HG02798 (cell line): Measurements from ENCODE around the gene ZNF182.
"Not testable (repeated sequence)": the region's sequence is repeated elsewhere in the genome, so short reads cannot be mapped to it uniquely, and the experiment has no call there.

Experiments used
- ATAC-seq: cut with Tn5 transposase; IDR thresholded peaks from one replicate; pipeline ENCODE4 v1.9.1; 2021; ENCODE audit warnings: mild to moderate bottlenecking; ENCODE audit not compliant: unreplicated experiment, poor library complexity

The ZNF182 gene

DNA sequence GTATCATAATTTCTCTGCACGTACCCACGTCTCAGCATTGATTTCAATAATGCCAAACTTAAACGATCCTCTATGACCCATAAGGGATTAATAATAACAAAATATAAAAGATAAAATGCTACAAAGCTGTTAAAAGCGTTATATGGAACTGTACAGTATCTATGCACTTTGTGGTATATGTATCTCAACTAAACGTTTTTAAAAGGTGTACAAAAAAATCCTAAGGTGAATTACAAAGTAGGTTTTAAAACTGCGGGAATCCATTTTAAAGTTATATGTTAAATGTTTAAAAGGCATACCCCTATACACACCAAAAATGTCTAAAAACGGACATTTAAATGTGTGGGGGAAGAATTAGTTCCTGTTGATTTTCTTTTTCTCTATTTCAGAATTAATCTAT, 860 bp downstream of the ZNF182 start:
- no peak for ATAC-seq

DNA sequence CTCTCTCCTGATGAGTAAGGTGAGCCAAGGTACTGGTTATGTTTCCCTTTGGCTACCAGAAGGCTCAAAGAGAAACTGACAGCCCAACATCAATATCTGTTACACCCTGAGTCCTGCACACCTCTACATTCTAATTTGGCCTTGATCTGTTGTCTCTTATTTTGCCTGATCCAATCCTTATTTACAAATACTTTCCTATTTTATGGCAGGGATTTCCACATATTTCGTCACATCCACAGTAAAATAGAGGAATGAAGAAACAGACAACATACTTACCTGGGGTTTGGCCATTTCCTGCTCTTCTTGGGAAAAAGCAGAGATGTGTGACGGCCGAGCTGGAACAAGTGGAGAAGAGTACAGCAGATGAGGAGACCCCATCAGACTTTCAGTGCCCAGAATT, 1.5 kb downstream of the ZNF182 start:
- no peak for ATAC-seq

DNA sequence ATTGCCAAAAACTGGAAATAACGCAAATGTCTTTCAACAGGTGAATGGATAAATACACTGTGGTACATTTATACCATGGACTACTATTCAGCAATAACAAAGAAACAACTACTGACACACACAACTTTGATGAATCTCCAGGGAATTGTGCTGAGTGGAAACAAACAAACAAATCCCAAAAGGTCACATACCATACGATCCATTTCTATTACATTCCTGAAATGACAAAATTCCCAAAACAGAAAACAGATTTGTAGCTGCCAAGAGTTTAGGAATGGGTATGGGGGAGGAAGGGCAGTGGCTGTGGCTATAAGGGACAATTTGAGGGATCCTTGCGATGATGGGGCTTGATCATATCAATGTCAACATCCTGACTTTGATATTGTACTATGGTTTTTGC, 2.5 kb downstream of the ZNF182 start:
- ATAC-seq: no peak

DNA sequence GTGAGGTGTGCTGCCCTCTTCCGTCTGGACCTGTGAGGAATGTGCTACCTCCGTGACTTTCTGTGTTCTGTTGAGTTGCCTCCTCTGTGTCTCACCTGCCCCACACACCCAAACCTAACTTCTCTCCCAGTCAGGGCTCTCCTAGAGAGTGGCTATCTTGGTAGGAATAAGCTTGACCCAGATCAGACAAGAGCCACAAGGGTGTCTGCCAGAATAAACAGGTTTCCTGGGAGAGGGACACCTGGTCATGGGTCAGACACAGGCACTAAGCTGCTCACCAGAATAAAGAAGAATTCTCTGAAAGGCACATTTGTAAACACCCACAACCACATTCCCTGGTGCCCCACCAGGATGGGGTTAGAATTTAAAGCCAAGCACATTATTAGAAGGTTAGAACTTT, 11.1 kb downstream of the ZNF182 start:
- ATAC-seq: no peak

DNA sequence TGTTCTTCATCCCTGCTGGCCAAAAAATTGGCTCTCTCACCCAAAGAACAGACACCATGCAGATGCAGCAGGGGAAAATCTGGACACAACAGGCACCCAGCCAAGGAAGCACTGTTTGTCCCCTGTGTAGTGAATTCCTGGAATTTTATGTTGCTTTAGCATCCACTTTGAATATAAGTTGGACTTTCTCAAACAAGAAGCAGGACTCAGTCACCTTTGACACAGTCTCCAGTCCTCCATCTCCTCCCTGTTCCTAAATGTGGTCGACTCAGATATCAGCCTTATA, 11.8 kb downstream of the ZNF182 start:
- no peak for ATAC-seq

DNA sequence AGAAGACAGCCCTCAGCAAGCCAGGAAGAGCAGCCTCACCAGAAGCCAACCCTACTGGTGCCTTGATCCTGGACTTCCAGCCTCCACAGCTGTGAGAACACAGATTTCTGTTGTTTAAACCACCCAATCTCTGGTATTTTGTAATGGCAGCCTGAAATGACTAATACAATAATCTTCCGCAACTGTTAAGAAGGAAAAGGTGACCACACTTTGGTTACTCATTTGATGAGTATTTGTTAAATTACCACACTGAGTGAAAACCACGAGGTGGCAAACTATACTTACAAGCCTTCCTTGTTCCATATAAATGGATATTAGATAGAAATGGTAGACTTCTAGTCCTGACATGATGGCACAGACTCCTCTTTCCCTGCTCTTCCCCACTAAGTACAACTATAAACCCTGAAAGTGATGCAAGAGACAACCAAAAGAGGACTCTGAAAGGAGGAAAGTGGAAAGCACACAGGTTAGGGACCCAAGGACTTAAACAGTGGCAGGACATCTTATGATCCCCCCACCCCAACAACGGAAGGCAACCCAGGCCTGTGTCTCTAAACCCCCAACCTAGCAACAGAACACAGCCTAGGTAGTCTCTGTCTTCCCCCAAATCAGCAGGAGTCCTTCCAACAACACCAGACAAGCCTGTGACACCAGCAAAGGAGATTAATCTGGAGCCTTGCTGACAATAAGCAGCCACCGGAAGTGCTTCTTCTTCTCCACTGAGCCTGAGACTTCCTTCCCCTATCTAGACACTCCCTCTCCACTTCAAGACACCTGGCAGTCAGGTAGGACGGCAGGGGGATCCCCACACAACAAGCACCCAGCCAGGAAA, 12.3 kb downstream of the ZNF182 start:
- no peak for ATAC-seq

DNA sequence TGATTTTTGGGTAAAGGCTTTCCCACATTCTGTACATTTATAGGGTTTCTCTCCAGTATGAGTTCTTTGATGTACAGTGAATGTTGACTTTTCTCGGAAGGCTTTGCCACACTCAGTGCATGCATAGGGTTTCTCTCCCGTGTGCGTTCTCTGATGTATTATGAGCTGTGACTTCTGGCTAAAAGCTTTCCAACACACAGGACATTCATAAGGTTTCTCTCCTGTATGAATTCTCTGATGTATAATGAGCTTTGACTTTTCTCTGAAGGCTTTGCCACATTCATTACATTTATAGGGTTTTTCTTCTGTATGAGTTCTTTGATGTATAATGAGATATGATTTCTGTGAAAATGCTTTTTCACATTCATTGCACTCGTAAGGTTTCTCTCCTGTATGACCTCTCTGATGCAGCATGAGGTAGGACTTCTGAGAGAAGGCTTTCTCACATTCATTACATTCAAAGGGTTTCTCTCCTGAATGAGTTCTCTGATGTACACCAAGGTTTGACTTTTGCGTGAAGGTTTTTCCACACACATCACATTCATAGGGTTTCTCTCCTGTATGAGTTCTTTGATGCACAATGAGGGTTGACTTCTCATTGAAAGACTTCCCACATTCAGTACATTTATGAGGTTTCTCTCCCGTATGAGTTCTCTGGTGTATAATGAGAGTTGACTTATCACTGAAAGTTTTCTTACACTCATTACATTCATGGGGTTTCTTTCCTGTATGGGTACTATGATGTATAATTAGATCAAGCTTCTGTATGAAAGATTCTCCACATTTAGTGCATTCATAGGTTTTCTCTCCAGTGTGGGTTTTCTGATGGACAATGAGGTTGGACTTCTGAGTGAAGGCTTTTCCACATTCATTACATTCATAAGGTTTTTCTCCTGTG, 27.3 kb downstream of the ZNF182 start:
- ATAC-seq: no peak

DNA sequence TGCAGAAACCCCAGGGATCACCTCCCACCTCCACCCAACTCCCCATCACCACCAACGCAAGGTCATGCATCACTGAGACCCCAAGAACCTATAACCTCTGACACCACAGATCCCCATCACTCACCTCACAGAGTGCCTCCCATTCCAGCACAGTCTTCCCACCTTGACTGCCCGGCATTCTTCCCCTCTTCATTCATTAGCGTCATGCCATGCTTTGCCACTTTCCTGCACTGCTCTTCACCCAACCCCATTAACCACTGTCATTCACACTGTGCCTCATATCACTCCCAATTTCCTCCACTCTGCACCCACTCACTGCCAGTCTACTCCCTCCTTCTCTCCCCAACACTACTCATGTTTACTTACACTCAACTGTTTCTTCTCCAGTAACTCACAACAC, 30.6 kb downstream of the ZNF182 start:
- ATAC-seq: no peak

DNA sequence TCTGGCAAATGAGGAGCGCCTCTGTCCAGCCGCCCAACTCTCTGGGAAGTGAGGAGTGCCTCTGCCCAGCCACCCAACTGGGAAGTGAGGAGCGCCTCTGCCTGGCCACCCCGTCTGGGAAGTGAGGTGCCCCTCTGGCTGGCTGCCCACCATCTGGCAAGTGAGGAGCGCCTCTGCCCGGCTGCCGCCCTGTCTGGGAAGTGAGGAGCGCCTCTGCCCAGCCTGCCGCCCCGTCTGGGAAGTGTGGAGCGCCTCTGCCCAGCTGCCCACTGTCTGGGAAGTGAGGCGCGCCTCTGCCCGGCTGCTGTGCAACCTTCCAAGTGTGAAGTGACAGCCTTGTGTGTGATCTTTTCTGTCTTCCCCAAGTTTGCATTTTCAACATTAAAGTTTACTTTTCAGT, 38.3 kb downstream of the ZNF182 start:
- not testable (repeated sequence) for ATAC-seq

DNA sequence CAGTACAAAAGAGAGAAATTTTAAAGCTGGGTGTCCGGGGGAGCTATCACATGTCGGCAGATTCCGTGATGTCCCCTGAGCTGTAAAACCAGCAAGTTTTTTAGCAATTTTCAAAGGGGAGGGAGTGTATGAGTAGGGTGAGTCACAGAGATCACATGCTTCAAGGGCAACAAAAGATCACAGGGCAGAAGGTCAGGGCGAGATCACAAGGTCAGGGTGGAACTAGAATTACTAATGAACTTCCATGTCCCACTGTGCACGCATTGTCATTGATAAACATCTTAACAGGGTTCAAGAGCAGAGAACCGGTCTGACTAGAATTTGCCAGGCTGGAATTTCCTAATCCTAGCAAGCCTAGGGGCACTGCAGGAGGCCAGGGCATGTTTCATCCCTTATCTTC, 42.0 kb downstream of the ZNF182 start:
- not testable (repeated sequence) for ATAC-seq

DNA sequence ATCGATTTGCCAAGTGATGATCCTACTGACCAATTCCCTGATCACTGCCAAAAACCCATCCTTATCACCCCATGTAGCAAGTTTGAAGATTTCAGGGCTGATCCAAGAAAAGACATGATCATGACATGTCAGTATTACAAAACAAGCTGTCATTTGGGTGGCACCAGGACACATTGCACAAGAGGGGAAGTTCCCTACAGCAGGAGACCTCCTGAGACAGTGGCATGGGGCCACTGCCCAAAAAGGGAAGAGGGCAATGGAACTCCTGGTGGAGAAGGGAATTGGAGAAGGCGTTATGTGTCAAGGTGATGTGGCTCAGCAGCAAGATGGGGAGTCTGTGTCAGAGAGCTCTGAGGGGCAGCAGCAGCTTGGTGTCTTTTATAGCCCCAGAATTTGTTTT, 43.4 kb downstream of the ZNF182 start:
- no peak for ATAC-seq

DNA sequence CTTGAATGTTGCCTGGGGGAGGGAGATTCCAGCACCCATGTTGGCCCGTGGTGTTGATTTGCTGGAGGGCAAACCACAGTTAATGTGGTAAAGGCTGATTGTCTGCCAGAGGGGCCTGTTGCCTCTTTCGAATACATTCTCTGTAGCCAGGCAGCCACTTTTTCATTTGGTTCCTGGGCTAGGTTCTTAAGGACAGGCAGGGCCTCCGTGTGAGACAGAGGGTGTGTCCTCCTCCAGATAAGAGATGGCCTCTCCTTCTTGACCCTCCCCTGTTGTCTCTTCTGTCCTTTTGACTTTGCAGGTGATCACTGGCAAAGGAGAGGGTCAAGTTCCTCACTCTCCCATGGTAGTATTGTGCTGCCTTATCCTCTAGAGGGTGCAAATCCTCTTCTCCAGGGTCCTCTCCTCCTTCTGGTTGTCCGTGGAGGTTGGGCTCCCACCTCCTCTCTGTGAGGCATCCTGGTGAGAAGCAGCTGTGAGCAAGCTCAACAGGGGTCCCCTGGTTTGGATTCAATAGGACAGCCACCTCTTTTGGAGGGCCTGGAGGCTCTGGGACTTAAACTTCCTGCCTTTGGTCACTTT, 44.9 kb downstream of the ZNF182 start:
- no peak for ATAC-seq

DNA sequence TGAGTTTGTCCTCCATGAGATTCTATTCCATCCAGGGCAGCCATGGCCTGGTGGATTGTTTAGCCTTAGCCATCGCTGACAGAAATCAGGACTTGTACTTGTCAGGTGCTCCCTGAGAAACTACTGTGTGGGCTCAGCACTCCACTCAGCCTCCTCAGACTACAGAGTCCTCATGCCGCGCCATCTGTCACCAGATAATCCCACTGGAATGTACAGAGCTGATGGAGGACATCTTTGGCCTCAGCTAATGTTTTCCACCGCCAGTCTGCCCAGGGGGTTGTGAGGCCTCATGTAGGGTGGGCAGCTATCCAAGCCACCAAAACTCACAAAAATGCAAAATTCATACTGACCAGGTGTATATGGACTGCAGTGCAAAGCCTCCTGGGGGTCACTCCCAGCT, 45.6 kb downstream of the ZNF182 start:
- ATAC-seq: not testable (repeated sequence)

DNA sequence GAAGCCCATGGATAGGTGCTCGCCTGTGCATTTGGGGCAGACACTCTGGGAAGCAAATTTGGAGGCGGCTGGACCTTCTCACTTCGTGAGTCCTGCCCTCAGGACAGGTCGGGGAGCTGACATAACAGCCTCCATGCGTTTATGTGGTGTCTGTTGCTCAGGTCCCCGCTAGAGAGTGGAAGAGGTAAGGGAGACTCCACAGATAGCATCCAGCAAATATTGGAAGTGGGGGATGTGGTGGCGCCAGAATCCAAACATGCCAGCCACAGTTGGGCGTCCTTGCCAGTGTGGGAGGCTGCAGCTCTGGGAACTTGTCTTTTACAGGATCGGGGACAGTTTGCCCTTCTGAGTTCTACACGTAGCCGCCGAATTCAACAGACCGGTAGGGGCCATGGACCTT, 47.8 kb downstream of the ZNF182 start:
- no peak for ATAC-seq

DNA sequence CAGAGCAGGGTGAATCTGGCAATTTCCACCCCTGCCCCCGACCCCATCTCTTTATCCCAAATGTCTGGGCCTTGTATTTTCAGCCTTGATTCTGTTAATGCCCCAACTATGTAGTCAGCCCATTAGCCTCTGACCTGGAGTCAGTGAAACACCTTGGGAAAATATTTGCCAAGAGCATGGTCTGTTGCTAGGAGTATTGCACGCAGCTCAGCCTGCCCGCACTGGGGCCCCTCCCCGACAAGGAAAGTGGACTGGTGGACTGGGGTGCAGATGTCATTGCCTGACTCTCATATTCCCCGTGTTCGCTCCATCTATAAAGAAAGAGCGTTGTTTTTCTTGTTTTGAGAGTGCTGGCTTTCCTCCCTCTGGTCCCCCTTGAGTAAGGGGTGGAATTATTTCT, 48.5 kb downstream of the ZNF182 start:
- ATAC-seq: not testable (repeated sequence)

DNA sequence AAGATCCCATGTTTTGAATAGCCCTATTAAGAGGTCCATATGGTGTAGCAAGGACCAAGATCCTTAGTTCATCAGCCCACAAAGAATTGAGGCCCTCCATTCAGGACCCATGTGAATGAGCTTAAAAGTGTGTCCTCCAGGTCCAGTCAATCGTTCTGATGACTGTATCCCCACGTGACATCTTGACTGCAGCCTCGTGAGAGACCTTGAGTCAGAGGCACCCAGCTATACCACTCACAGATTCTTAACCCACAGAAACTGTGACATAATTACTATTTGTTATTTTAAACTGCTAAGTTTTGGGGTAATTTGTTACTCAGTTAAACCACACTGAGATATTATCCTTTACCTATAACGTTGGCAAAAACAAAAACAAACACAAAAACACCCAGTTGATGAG, 62.4 kb downstream of the ZNF182 start:
- no peak for ATAC-seq

DNA sequence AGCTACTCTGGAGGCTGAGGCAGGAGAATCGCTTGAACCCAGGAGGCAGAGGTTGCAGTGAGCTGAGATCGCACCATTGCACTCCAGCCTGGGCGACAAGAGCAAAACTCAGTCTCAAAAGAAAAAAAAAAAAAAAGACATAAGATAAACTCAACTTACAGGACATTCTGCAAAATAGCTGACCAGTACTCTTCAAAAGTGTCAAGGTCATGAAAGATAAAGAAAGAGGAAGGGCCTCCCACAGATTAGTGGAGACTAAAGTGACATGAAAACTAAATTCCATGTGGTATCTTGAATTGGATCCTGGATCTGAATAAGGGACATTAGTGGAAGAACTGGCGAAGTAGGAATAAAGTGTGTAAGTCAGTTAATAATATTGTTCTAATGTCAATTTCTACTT, 63.3 kb downstream of the ZNF182 start:
- no peak for ATAC-seq

DNA sequence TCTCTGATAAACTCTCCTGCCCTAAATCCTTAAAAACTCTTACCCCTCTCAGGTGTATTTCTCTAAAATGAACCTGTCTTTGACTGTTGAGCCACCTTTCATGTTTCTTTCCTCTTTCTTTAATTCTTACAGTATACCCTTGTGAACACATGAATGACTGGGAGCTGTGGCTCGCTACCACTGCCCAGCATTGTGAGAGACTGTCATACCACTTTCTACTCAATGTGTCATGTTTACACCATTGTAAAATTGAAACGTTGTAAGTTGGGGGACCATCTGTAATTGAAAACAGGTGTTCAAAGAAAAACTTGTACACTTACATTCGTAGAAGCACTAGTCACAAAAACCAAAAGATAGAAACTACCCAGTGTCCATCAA, 66.9 kb downstream of the ZNF182 start:
- no peak for ATAC-seq

DNA sequence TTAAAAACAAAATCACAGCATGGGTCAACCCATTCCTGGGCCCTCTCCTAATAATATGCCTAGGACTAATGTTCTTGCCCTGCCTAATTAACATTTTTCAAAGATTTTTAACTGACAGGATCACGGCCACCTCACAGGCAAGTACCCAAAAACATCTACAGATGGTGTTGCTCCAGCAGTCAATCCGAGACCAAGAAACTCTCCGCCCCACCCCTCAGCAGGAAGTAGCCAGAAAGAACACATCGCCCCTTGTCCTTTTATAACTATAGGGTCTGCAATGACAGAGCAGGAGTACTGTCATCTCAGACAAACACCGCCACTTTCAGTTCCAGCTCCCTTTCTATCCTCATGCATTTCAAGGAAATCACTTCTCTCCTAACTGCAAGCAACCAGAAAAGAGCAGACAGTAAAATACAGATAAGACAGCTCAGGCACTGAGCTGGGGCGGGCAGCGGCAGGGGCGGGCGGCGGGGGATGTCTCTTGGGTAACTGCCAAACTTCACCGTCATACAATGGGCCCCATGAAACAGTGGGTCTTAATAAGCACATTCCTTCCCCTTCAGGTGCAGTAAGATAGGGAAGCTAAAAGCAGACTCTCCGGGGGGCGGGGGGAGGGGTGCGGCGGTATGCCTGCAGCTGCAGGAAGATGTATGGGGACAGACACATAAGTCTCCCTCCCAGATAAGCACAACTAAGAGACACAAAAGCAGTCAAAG, 67.4 kb downstream of the ZNF182 start:
- ATAC-seq: no peak

DNA sequence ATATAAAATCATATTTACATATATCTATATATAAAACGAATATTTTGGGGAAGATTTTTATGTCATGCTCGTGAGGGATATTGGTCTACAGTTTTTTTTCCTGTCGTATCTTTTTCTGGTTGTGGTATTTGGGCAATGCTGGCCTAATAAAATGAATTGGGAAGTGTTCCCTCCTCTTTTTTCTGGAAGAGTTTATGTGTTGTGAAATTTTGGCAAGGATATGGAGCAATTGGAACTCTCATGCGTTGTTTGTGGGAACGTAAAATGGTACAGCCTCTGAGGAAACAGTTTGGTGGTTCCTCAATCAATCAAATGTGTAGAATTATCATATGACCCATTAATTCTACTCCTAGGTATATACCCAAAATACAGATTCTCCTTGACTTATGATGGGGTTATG, 69.8 kb downstream of the ZNF182 start:
- no peak for ATAC-seq

DNA sequence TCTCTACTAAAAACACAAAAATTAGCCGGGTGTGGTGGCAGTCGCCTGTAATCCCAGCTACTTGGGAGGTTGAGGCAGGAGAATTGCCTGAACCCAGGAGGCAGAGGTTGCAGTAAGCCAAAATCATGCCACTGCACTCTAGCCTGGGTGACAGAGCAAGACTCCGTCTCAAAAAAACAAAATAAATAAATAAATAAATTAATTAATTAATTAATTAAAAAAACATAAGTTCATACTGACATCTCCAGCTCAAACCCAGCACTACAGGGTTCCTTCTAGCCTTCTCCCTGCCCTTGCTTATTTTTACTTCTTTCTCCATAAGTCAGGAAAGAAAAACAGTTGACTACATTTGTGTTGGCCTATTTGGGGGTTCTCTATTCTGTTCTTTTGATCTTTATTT, 71.8 kb downstream of the ZNF182 start:
- not testable (repeated sequence) for ATAC-seq
